Endometrial microvascular endothelial cells (primary cell): ENCODE data around the gene MSI2. TPM values are rescaled to one million over a fixed set of nuclear protein-coding genes. Genes with fewer than 3 reads are reported as not detected.

Experiments
- in situ Hi-C: cut with HindIII; loops from 2 replicates; pipeline ENCODE4 v1.10.0; 2017; ENCODE audit warnings: low sequenced_read_pairs, low pct_unique_long_range_greater_than_20kb; ENCODE audit errors: inconsistent ontology term
- total RNA-seq: library from RNA; depleted of rRNA; stranded (reverse); fragments of >200 nt; gene quantifications from one replicate; pipeline ENCODE4 v1.2.3, GENCODE V29; 2015; ENCODE audit errors: inconsistent ontology term

Gene MSI2
- total RNA-seq, 1 donor from 2014 or later: 19.2 TPM

DNA sequence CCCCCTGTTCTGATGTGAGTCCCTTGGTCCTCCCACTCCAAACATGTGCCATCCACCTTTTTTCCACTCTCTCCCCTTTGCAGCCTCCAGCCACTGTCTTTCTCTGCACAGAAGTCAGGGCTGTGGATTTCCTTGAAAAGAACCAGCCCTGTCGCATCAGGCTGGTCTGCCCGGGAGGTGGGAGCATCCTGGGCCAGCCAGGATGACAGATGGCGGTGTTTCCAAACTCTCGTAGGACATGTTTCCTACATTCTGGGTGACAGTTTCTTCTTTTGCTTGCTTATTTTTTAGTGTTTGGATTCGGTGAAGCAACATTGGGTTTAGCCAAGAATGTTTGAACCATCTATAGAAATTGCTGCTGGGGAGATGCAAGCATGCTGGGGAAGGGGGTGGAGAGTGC is 388.0 kb downstream of the MSI2 start:
- in situ Hi-C loops: no loop called here

DNA sequence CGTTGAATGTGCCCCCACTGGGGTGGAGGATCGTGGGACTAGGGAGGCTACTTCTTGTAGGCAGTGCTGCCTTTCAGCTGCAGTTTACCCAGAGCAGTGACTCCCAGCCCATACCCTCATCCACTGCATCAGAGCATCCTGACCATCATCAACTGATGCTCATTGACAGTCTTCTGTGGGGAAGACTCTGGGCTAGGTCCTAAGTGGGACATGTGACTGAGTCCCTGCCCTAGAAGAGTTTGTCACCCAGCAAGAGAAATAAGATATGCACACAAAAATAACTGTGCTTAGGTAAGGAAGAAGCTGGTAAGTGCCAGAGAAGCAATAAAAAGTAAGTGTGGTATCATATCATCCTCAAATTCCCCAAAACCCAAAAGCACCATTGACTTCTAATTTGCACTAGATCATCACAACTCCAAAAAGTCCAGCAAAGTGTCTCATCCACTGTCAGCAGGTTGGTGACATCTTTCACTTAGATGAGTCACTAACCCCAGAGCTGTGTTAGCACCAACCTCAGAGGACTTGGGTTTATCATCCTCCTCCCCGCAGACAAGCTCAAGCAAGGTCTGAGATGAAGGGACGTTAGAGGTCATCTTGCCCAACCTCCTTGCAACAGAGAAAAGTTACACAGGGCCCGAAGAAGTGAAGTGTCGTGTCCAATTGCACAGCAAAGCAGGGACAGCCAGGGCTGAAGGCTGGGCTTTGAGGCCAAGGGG is 389.8 kb downstream of the MSI2 start:
- in situ Hi-C loops: no loop called here

DNA sequence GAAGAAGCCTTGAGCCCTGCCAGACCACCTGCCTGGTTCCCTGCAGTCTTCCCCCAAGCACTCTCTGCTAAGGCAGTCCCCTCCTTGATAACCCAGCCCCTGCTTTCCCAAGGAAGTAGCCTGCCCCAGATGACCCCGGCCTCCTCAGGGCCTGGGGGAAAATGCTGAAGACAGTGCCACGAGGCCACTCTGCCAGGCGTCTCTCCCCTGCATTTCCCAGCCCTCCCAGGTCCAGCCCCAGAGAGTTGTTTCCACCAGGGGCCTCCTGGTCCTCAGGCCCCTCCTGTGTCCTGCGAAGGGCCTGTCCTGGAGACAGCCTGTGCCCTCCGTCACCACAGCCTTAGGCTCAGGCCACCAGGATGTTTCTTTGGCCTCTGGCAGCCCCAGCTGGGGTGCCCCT is 392.4 kb downstream of the MSI2 start:
- in situ Hi-C loops: no loop called here

DNA sequence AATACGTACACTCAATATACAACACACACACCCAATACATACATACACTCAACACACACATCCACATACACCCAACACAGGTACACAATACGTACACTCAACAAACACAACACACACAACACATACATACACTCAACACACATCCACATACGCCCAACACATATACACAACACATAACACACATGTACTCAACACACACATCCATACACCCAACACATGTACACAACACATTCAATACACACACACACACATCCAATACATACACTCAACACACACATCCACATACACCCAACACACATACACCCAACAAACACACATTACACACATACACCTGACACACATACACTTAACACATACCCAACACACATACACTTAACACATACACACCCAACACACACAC is 392.9 kb downstream of the MSI2 start:
- in situ Hi-C loops: no loop called here

DNA sequence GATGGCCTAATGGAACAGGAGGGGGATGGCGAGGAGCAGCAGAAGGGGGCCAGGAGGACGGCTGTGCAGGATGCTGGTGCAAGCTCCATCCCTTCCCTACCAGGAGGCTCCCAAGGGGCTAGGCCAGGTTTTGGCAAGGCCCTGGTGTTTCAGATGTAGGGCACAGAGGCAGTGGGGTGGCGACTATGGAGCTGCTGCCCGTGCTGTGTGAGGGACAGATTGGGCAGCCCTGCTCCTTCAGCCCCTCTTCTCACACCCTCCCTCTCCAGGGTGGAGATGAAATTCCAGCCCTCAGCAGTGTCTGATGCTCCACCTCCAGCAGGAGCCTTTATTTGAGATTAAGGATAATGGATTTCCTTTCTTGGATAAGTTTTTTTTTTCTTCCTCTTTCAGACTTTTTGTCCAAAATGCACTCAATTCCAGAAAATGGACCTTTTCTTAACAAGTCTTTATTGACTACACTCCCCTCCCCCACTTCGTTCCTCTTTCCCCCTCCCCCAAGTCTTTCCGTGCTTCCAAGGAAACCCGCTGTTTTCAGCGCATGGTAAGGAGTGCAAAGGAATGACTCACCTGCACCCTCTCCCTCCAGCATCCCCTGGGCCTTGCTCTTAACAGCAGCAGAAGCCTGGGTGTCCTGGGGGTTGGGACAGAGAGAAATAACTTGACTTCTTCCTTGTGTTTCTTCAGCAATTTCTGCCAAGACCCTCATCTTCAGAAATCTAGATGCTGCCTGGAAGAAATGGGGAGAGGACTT is 393.6 kb downstream of the MSI2 start:
- in situ Hi-C loops: no loop called here

DNA sequence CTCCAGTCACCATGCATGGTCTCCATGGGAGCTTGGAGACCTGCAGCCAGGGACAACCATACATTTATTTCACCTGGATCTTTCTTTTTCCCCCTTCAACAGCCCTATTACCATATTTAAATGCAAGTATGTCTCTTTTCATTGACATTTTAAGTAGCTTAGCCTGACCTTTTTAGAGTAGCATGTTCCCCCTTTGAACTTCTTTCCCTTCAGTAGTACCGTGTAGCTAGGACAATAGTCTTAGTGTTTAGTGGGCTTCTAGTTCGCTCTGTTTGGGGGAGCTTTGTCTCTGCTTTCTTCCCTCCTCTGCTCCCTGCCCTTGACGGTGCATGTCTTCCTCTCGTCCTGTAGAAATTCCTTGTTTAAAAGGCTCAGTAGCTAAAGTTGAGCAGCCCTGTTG is 394.2 kb downstream of the MSI2 start:
- in situ Hi-C loops: no loop called here

DNA sequence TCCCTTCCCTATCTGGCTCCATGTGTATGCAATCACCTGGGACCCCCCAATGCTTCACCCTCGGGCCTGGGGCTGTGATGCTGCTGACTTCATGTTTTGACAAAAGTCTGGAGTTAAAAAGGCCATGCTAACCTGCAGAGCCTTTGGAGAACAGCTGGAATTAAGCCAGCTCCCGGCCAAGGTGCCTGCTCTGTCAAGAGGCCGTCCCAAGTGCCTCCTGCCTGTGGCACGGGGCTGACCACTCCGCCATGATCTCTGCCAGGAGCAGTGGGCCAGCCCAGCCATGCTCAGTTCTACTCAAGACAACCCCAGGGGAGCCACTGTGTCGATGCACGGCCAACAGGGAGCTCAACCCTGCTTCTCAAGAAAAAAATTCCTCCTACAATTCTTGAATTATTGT is 395.1 kb downstream of the MSI2 start:
- in situ Hi-C loops: no loop called here

DNA sequence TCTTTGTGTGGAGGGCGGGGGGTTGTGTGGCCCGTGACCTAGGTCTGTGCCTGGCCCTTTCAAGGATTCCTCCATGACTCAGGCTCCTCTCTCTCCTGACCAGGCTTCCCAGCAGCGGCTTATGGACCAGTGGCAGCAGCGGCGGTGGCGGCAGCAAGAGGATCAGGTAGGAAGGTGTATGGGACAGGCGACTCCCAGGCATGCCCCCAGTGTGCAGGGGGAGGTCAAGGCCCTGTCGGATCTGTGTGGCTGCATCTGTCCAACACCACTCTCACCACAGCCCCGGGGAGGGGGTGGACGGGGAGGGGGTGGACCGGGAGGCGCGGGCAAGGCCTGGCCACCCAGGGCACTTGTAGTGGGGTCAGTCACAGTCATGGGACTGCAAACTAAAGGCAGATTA is 395.7 kb downstream of the MSI2 start:
- in situ Hi-C loops: no loop called here

DNA sequence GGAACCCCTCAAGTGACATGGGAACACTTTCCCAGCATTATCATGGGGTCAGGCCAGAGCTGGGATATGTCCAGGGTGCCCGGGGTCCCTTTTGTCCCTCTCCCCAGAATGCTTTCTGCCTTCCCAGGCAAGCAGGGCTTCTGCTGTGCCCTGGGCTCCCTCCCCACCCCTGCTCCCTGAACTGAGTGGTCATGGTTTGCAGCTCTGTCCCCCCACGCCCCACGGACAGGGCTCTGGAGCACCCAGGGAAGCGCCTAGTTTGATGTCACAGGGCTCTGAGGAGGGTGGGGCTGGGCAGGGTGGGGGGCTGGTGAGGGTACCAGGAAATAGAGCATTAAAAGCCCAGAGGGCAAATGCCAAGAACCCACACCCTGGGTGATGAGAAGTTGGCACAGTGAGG is 396.5 kb downstream of the MSI2 start:
- in situ Hi-C loops: no loop called here

DNA sequence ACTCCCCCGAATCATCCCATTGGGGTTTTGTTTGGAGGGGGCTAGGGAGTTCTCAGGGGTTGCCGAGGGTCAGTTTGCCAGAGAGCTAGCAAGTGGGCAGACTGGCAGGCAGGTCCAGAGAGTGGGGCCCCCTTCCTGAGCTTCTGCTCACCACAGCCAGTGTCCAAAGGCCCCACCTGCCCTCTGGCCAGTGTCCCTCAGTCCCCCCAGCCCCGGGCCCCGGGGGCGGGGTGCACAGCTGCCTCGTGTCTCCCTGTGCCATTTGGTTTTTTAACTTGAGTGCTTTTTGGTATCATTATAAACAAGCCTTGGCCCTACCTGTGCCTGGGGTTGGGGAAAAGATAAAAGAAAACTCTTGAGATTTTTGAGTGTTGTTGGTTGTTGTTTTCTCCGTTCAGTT is 397.0 kb downstream of the MSI2 start:
- in situ Hi-C loops: no loop called here

DNA sequence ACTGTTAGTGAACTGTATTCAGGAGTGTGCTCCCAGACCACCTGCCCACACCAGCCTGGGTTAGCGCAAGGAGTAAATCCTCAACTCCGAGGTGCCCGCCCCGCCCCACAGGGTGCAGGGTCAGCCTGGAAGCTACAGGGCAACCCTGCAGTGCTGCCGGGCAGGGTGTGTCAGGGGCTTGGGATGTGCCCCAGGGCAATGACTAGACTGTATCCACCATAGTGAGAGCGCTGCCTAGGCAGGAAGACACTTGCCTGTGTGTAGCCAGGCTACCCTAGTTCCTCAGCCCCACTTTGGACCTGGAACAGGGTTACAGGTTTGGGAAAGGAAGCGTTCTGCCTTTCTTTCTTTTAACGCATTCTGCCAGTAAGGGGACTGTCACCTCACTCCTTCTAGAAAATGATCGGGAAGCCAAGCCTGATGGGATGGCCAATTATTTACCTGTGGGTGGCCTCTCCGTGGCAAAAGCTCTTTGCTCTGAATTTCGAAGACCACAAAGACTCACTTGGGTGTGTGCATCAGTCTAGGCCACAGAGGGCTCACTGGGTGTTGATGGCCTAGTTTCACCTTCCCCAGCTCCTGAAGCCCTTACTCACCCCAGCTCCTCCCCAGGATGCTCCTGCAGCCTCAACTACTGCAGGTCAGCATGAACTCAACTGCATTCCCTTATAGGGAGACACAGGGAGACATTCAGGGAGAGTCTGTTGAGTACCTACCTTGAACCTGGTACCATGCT is 397.9 kb downstream of the MSI2 start:
- in situ Hi-C loops: no loop called here

DNA sequence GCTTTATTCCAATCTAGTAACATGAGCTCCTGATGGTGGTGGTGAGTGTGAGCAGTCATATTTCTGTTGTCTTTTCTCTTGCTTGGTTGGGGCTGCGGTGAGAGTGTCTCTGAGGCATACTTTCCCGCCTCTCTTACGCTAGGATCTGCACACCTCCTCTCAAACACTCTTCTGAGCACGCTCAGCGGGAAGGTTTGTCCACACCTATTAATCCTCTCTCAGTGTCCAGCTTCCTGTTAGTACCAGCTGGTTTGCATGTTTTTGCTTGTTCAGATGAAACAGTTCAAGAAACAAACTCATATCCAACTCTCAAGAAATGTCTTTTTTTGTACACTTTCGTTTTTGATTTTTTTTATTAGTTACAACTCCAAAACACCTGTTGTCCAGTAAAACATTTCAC is 399.2 kb downstream of the MSI2 start:
- in situ Hi-C loops: no loop called here

DNA sequence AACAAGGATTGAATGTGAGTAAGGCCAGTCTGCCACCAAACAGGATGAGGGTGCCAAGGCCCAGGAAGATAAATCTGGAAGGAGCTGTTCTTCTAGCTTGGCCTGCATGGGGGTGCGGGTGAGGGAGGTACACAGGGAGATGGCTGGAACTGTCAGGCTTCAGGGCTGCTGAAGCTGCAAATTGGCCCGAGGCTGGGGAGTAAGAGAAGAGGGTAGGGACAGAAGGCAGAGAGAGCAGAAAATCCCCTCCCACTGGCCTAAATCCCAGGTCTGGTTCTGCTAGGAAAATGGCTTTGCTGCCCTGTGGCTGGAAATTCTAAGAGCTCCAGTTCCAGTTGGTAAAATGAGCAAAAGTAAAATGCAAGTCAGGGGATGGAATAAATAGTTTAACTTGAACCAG is 400.9 kb downstream of the MSI2 start:
- in situ Hi-C loops: no loop called here

DNA sequence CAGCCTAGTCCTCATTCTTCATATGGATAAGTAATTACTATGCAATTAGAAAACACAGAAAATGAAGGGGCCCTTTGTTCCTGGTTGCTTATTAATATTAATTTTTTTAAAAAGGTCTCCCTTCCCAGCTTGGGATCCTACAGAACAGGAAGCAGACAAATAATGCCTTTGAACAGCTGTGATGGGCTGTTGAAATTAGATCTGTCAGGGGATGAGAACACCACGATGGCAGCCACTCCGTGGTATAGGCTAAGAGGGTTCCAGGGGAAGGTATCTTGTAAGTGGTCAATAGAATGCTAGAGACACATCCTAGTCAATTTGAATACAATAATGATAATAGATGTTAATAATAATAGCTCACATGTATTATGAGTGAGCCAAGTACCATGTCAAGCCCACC is 405.7 kb downstream of the MSI2 start:
- in situ Hi-C loops: no loop called here

DNA sequence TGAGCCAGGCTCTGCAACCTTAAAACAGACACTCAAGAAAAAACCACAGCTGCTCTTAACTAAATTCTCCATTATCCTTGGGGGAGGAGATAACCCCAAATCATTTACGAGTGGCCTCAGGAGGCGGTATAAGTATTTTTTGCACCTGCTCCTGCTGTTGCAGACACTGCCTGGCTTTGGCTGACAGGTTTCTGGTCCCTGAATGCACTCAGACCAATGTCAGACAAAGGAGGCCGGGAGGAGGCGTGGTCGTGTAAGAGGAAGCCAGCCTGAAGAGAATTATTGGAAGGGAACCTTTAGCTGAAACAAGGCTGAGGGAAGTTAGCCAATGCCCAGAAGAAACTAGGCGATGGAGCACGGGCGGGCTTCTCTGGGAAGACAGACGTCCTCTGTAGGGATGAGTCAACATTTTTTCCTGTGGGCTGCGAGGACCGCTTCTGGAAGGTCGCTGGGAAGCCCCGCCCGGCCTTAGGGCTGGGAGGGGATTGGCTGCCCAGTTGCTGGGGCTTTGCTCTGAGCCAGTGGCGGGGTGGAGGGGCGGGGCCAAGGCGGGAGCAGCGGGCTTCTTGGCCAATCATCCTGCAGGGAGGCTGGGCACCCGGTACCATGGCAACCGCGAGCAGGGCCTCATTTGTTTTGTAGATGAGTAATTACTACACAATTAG is 406.5 kb downstream of the MSI2 start:
- in situ Hi-C loops: no loop called here

DNA sequence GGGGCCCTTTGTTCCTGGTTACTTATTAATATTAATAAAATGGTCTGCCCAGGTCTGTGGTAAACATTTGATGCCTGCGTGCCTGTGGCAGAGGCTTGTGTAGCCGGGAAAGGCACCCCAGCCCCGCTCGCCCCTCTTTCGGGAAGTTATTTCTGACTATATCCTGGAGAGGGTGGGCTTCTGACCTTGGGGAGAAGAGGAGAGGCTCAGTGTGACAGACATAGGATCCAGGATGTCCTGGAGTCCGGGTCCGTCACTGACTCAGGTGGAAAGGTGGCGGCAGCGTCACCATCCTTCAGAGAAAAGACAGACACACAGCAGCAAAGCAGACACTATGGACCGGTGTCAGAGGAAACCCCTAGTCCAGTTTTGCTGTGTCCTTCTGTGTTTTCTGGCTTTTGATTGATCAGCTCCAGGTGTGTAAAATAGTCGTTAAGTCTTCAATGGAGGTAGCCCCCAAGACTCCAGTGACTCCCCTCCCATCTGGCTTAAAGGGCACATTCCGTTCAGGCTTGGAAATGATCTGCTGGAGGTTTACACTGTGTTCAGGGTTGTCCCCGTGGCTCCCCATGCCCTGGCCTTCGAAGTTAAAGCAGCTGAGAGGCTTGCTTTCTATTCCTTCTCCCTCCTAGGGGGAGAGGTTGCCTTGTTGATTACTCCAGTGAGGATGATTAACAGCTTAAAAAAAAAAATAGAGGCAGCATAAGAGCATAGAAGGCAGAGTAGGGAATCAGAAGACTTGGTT is 407.2 kb downstream of the MSI2 start:
- in situ Hi-C loops: no loop called here

DNA sequence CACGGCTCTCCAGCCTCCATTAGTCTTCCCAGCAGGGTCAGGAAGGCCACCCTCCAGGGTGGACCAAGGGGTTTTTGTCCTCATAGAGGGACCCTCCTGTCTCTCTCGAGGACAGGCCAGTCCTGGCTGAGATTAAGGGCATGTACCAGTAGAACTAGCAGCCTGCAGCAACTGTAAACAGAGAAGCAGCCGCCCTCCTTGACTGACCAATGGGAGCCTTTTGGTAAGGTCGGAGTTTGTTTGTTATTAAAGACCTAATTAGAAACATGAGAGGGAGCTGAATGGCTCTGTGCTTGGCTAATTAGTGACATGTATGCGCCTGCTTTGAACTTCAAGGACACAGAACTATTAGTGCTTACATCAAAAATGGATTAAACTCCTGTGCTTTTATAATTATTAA is 408.8 kb downstream of the MSI2 start:
- in situ Hi-C loops: no loop called here

DNA sequence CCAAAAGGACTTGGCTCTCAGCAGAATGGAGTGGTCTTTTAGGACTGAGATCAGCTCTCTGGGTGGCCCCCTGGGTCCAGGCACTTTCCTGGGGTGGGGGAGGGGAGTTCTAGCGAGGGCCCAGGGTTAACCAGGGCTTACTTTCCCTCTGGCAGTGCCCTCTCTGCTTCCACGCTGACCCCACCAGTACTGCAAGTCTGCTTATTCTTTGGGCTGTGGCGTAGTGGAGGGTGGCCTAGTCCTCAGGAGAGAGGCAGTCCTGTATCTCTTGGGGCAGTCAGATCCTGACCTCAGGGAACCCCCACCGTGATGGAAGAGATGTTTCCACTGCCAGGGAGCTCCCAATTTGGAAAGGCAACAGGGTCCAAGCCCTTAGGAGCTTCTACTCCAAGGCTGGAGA is 409.4 kb downstream of the MSI2 start:
- in situ Hi-C loops: no loop called here
